Heart left ventricle (tissue), 13 donors: ENCODE measurements around the gene C12orf57.

ENCODE experiments used
- CTCF ChIP-seq, 12 donors: fragments of 200-600 bp; sonication (generic) in 4 of 12; IDR thresholded peaks; one replicate each; pipeline versions ENCODE4 v1.5.0 to v1.8.0; 2018 to 2022; ENCODE audit warnings: antibody characterized with exemption in 12 of 12, mild to moderate bottlenecking in 5 of 12
- POLR2A ChIP-seq, 2 donors: fragments of 450-650 bp; IDR thresholded peaks; one replicate each; pipeline ENCODE4 v1.6.1; 2017; ENCODE audit warnings: antibody characterized with exemption in 2 of 2, mild to moderate bottlenecking in 2 of 2, moderate library complexity in 2 of 2
- donor health status: ischemic (EF 13 %, LVEDD 7.1; RV severe dilation, severe dysfunction).
- donor health status: DM: no; HTN: yes; CAD: no.
- donor health status: DM: no; HTN: no; CAD: no.
- donor health status: ischemic (EF 25% LVEDD 6.9; RV normal size, moderate dysfunction).
- donor health status: ischemic (EF 25% LVEDD 5.7; RV mildly dilated, moderate dysfunction).
- donor health status: ischemic (EF 35%, LVEDD 5.7; RV mildly dilated, moderate dysfunction).
- donor health status: nonischemic (EF 11% LVEDD 7.7; RV severe dilation, severe dysfunction).
- donor health status: DM: yes; HTN: yes; CAD: no.
- donor health status: PGD.
- donor health status: ischemic (EF 29% LVEDD 5.4; RV normal size, mild dysfunction).
- donor health status: nonischemic (EF 23%, LVEDD 6.1; RV moderate dilation, normal function).

DNA sequence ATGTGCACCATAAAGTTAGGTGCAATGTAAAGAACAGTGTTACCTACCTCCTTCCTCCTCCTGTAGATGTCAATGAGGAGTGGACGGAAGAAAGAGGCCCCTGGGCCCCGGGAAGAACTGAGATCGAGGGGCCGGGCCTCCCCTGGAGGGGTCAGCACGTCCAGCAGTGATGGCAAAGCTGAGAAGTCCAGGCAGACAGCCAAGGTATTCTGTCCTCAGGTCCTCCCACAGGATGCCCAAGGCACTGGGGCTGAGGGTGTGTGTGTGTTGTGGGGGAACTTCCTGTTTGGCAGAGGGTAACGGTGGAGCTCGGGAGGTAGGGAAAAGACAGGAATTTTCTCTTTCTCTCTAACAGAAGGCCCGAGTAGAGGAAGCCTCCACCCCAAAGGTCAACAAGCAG lies 9.7 kb upstream of the C12orf57 start:
- TF ChIP-seq CTCF (IDR thresholded peaks at IDR 0.05): no peak
- TF ChIP-seq POLR2A (IDR thresholded peaks at IDR 0.05): no peak
